ENCODE measurements around the gene AFF3. TPM values are rescaled to one million over a fixed set of nuclear protein-coding genes. Genes with fewer than 3 reads are reported as not detected.

The AFF3 gene
- total and polyA plus RNA-seq, 2 of the 4 experiments (the other 2 are of a cell fraction) = 12.9 to 14.3 TPM

DNA sequence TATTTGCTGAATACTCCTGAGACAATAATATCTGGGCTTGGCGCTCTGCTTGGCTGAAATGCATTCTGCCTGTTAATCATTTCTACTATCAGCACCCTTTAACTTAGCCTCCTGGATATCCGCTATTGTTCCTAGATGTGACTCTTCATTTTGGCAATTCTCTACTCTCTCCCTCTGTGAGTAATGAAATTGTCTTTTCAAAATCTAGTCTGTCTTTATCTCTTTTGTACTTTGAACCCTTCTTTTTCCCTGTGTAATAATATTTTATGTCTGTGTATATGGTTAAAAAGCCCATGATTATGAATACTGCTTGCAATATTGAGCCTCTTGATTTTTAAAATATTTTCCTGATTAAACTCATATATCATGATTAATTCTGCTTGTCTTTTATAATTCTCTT is 646.4 kb downstream of the AFF3 start:
- ATAC-seq (ENCODE audit: low read depth) (no peak), DNase-seq (no peak)
- no peak overlapping the region for H3K4me3 ChIP-seq (ENCODE audit: insufficient read depth, low read depth, low read length)
- no peak overlapping the region for H4K91ac ChIP-seq (ENCODE audit: insufficient read depth, low read depth, low read length)
- no peak overlapping the region for H3K9ac ChIP-seq (ENCODE audit: low read depth, low read length)
- no peak overlapping the region for H3K27ac ChIP-seq (ENCODE audit: insufficient read depth, low read length)
- no peaks in the 10 kb centered on the region for H3K9me3 ChIP-seq (ENCODE audit: control insufficient read depth, insufficient read depth, low read length)
- BruUV-seq (replicated peaks) = no TSS peak
- ChIA-PET CTCF (no interaction called here), POLR2A (ENCODE audit: unreplicated experiment) (no interaction called here)
- no peak overlapping the region for H2BK15ac ChIP-seq (ENCODE audit: low read depth, low read length)
- no peaks in the 10 kb centered on the region for H3K36me3 ChIP-seq (ENCODE audit: control insufficient read depth, insufficient read depth, low read length)
- H3K4me2 ChIP-seq (ENCODE audit: low read depth, low read length) = no peak overlapping the region
- H2BK120ac ChIP-seq (ENCODE audit: low read depth, low read length) = no peak overlapping the region
- H2AK5ac ChIP-seq (ENCODE audit: low read depth, low read length) = no peak overlapping the region
- no peaks in the 10 kb centered on the region for H3K79me1 ChIP-seq (ENCODE audit: low read depth in 1 of 2, low read length in 2 of 2)
- no peak overlapping the region for H2AFZ ChIP-seq (replicated peaks; ENCODE audit: low read length, poor library complexity)
- no CpG with 5 or more reads among the region's 2 CpGs for WGBS, 2 experiments (ENCODE audit: extremely low coverage in 2 of 2, insufficient read length in 1 of 2)
- no peak overlapping the region for H3K18ac ChIP-seq (ENCODE audit: low read depth, low read length)
- no peak overlapping the region for H2BK5ac ChIP-seq (ENCODE audit: low read depth, low read length, poor library complexity, severe bottlenecking)
- H2AK9ac ChIP-seq (replicated peaks; ENCODE audit: low read depth, low read length, poor library complexity) = no peak overlapping the region
- TF ChIP-seq MAZ (IDR thresholded peaks at IDR 0.05; ENCODE audit: borderline replicate concordance, low read depth, low read length) (no peak), FOS (IDR thresholded peaks at IDR 0.05; ENCODE audit: low read depth, low read length) (no peak), RAD21 (IDR thresholded peaks at IDR 0.05; ENCODE audit: low read length) (no peak), MAFK (IDR thresholded peaks at IDR 0.05; ENCODE audit: low read depth, low read length) (no peak), CHD1 (IDR thresholded peaks at IDR 0.05; ENCODE audit: low read depth, low read length) (no peak), RFX5 (IDR thresholded peaks at IDR 0.05; ENCODE audit: low read depth, low read length) (no peak), SMC3 (IDR thresholded peaks at IDR 0.05; ENCODE audit: low read depth, low read length) (no peak), CEBPB (IDR thresholded peaks at IDR 0.05; ENCODE audit: low read depth, low read length) (no peak), MXI1 (IDR thresholded peaks at IDR 0.05; ENCODE audit: borderline replicate concordance, low read depth, low read length) (no peak), NFE2L2 (IDR thresholded peaks at IDR 0.05; ENCODE audit: low read depth, low read length) (no peak), BHLHE40 (IDR thresholded peaks at IDR 0.05; ENCODE audit: low read depth, low read length) (no peak), RCOR1 (IDR thresholded peaks at IDR 0.05; ENCODE audit: insufficient replicate concordance, low read length) (no peak), POLR2A (IDR thresholded peaks at IDR 0.05; ENCODE audit: low read depth, low read length) (no peak)
- TF ChIP-seq, protein P1, sequence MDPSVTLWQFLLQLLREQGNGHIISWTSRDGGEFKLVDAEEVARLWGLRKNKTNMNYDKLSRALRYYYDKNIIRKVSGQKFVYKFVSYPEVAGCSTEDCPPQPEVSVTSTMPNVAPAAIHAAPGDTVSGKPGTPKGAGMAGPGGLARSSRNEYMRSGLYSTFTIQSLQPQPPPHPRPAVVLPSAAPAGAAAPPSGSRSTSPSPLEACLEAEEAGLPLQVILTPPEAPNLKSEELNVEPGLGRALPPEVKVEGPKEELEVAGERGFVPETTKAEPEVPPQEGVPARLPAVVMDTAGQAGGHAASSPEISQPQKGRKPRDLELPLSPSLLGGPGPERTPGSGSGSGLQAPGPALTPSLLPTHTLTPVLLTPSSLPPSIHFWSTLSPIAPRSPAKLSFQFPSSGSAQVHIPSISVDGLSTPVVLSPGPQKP (IDR thresholded peaks at IDR 0.05; ENCODE audit: borderline replicate concordance, low read depth, low read length) = no peak
- TF ChIP-seq, protein P2, sequence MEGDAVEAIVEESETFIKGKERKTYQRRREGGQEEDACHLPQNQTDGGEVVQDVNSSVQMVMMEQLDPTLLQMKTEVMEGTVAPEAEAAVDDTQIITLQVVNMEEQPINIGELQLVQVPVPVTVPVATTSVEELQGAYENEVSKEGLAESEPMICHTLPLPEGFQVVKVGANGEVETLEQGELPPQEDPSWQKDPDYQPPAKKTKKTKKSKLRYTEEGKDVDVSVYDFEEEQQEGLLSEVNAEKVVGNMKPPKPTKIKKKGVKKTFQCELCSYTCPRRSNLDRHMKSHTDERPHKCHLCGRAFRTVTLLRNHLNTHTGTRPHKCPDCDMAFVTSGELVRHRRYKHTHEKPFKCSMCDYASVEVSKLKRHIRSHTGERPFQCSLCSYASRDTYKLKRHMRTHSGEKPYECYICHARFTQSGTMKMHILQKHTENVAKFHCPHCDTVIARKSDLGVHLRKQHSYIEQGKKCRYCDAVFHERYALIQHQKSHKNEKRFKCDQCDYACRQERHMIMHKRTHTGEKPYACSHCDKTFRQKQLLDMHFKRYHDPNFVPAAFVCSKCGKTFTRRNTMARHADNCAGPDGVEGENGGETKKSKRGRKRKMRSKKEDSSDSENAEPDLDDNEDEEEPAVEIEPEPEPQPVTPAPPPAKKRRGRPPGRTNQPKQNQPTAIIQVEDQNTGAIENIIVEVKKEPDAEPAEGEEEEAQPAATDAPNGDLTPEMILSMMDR (conservative IDR thresholded peaks at IDR 0.05; ENCODE audit: low read depth, low read length) = no peak
- TF ChIP-seq, protein P3, sequence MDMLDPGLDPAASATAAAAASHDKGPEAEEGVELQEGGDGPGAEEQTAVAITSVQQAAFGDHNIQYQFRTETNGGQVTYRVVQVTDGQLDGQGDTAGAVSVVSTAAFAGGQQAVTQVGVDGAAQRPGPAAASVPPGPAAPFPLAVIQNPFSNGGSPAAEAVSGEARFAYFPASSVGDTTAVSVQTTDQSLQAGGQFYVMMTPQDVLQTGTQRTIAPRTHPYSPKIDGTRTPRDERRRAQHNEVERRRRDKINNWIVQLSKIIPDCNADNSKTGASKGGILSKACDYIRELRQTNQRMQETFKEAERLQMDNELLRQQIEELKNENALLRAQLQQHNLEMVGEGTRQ (IDR thresholded peaks at IDR 0.05; ENCODE audit: low read depth, low read length) = no peak
- dilution Hi-C loops (cut with HindIII; ENCODE audit: low sequenced_read_pairs, unreplicated experiment) (no loop called here), in situ Hi-C loops (cut with MboI; ENCODE audit: low sequenced_read_pairs) (no loop called here), intact Hi-C loops (cut with micrococcal nuclease) (loop anchor here (10.0 kb wide), 1 partner anchor 661 kb away; no protein-coding TSS in a partner anchor)
- H3K14ac ChIP-seq (replicated peaks; ENCODE audit: low read depth, low read length) = no peak overlapping the region
- no peaks in the 10 kb centered on the region for H4K20me1 ChIP-seq (ENCODE audit: insufficient read depth, low read length)
- H3K4me1 ChIP-seq (ENCODE audit: control insufficient read depth, insufficient read depth, low read length) = no peaks in the 10 kb centered on the region
- H3K23ac ChIP-seq (ENCODE audit: low read depth, low read length) = no peak overlapping the region
- no peak overlapping the region for H3K4ac ChIP-seq (ENCODE audit: low read depth, low read length)
- no peak overlapping the region for H4K8ac ChIP-seq (ENCODE audit: low read depth in 2 of 2, low read length in 2 of 2)
- H3K9me1 ChIP-seq (ENCODE audit: insufficient read depth, low read length) = no peaks in the 10 kb centered on the region
- no peak overlapping the region for H4K5ac ChIP-seq (ENCODE audit: low read depth, low read length)
- H3K27me3 ChIP-seq (ENCODE audit: control insufficient read depth, insufficient read depth, low read length) = peaks cover 33% of the 10 kb centered on the region
- no peak overlapping the region for H3K56ac ChIP-seq (ENCODE audit: extremely low read depth, insufficient read depth, low read length)
- H2BK20ac ChIP-seq (ENCODE audit: low read depth, low read length) = no peak overlapping the region

All from IMR-90 (cell line).